ENCODE data around the gene HDAC7.
"Not testable (repeated sequence)": the region's sequence is repeated elsewhere in the genome, so short reads cannot be mapped to it uniquely, and the experiment has no call there.

The HDAC7 gene

GRCh38 chr12:47849261-47849660, 29.6 kb upstream of the HDAC7 start:
- DNase-seq (ENCODE audit: low read depth in 2 of 2) = no peak

GRCh38 chr12:47848853-47849252, 29.1 kb upstream of the HDAC7 start:
- DNase-seq (ENCODE audit: low read depth in 2 of 2) = no peak

DNA sequence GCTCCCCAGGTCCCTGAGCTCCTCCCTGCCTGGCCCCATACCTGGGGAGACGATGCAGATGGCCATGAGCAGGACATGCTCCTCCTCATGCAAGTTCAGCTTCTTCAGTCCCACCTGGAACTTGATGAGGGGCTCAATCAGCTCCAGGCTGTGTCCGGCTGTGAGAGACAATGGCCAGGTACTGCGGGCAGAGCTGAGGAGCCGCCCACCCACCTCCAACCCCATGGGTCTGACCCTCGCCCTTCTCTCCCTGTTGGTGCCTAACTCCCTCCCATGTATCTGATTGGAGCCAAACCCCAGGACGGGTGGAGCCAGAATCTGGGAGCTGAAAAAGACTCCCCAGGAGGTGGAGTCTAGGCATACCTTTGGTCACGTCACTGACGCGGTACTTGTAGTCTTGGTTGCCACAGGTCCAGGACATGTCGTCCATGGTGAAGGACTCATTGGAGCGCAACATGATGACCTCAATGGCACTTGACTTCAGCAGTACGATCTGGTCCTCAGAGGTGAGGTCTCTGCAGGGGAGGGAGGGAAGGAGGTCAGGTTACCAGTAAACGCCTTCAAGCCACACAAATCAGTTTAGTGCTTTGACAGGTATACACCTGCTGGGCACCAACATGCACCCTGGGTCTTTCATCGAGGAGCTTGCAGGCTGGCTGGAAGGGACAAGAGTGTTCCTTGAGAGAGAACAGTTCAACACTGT, 26.7 kb upstream of the HDAC7 start:
- no peak for DNase-seq (ENCODE audit: low read depth in 2 of 2)

- DNase-seq (ENCODE audit: low read depth in 2 of 2) = no peak
Observed at GRCh38 chr12:47845081-47845480, 25.4 kb upstream of the HDAC7 start.

DNA sequence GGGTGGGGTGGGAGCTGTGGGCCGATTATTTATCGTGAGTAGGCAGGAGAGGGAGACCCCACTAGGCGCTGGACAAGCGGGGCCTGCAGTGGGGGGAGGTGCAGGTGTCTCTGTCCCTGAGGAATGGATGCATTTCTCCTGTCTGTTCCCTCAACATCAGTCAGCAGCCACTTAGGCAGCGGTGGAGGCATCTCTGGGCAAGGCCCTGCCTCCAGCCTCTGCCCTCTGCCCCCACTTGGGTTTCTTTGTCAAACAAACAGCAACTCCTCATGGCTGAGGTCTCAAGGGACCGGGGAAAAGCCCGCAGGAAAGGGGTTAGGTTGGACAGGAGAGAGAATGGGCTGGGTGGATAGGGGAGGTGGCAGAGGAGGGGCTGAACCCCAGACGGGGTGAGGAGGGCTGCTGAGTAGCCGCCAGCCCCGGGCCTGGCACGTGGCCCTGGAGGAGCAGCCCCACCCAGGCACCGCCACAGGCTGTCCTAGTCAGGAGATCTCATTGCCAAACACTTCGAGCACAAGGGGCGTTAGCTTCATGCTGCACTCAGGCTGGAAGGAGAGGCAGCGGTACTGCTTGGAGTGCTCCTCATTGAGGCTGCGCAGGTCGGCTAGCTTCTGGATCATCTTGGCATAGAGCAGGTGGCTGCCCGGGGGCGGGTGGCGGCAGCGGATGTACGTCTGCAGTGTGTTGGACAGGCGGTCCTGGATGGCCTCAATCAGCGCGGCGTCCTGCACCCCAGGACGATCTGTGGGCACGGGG, 24.7 kb upstream of the HDAC7 start:
- no peak for DNase-seq (ENCODE audit: low read depth in 2 of 2)

- no peak for DNase-seq (ENCODE audit: low read depth in 2 of 2)
Observed at GRCh38 chr12:47843226-47843980, 23.7 kb upstream of the HDAC7 start.

DNA sequence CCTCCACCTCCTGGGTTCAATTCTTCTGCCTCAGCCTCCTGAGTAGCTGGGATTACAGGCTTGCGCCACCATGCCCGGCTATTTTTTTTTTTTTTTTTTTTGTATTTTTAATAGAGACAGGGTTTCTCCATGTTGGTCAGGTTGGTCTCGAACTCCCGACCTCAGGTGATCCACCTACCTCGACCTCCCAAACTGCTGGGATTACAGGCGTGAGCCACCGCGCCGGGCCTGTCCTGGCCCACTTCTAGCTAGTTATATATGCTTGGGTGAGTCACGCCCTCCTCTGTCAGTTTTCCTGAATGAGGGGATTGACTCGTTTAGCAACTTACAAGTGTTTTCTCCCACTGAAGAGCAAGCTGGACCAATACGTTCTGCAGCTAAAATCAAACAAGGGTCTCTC, 22.8 kb upstream of the HDAC7 start:
- not testable (repeated sequence) for DNase-seq (ENCODE audit: low read depth in 2 of 2)

DNA sequence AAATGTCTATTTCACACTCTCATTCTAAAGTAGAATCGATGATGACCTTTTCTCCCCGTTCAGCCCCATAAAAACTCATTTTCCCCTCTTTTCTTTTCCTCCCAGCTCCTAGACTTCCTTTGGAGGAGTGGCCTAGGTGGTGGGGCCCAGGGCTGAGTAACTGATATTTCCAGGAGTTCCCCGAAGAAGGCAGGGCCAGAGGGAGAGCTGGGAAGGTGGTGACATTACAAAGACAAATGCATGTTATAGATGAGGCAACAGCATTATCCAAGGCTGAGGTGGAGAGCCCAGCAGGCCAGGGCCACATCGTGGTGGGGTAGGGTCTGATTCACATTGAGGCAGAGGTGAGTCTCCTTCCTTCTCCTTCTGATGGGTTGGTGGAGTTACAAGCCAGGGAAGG, 22.2 kb upstream of the HDAC7 start:
- no peak for DNase-seq (ENCODE audit: low read depth in 2 of 2)

GRCh38 chr12:47841501-47841900, 21.8 kb upstream of the HDAC7 start:
- DNase-seq (ENCODE audit: low read depth in 2 of 2) = no peak

DNA sequence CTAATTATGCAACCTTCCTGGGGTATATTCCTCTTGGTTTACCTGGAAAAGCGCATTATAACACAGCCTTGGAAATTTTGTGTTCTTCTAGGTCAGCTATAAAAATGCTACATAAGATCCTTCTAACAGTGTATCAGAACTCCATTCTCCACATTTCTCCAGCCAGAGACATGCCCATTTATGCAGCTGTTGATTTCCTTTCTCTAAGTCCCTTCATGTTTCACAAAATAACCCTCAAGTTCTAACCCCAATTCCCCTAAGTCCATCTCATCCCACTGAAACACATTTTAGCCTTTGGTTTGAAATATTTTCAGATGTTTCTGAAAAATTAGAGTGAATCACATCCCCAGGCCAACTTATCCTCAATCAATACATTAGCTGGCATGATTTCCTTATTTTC, 20.9 kb upstream of the HDAC7 start:
- no peak for DNase-seq (ENCODE audit: low read depth in 2 of 2)

DNA sequence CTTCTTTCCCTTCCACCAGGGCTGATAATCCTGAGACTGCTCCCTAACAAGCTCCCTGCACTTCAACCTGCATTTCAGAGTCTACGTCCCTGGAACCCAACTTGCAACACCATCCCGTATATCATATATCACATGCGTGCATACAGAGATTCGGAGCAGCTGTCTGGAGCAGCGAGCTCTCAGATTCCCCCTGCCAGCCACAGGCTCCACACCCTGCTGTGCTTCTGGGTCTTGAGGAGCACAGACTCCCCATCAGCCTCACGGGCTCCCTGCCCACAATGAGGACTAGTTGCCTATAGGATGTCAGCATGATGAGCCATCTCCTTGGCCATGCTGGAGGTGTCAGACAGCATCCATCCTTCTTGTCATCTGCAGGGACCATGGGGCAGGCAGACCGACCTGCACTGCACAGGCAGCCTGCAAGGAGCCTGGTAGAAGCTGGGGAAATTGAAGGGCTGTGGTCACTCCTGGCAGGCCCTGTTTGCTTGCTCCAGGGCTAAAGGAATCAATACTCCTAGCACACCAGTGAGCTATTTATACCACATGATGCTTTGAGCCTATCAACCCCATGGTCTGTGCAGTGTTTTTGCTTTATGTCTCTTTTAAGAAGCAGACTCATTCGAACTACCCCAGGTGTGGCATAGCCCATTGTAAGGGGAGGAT, 19.6 kb upstream of the HDAC7 start:
- DNase-seq (ENCODE audit: low read depth in 2 of 2) = no peak

DNA sequence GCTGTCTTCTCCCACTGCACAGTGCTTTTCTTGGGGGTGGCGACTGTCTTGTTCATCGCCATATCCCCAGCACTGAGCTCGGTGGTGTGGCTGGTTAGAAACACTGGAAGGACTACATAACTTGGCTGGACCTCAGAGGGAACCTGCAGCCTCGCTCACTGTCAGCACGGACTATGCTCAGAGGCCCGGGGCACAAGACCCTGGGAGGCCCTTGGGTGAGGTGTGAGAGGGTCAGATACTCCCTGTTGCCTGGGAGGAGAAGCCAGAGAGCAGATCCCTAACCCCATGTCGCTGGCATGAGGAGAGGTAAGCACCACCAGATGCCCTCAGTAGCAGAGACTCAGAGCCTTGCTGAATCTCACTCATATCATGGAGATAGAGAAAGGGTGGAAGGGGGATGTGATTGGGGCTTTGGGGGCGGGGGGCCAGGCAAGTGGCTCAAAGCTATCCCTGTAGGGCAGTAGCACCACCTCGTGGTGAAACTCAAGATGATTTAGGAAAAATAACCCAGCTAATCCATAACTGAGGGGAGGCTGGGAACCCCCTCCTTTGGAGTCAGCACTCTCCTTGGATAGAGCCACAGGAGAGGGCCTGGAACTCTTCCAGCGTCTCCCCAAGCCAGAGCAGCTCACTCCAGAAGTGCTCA, 18.7 kb upstream of the HDAC7 start:
- no peak for DNase-seq (ENCODE audit: low read depth in 2 of 2)

GRCh38 chr12:47837190-47838171, 17.8 kb upstream of the HDAC7 start:
- peak in 1 of 2 experiments; percentile 60 for DNase-seq (ENCODE audit: low read depth in 2 of 2)

GRCh38 chr12:47835831-47836155, 16.1 kb upstream of the HDAC7 start:
- no peak for DNase-seq (ENCODE audit: low read depth in 2 of 2)

- DNase-seq (ENCODE audit: low read depth in 2 of 2) = no peak
Observed at GRCh38 chr12:47835006-47835830, 15.5 kb upstream of the HDAC7 start.

- DNase-seq (ENCODE audit: low read depth in 2 of 2) = no peak
Observed at GRCh38 chr12:47834199-47834903, 14.6 kb upstream of the HDAC7 start.

DNA sequence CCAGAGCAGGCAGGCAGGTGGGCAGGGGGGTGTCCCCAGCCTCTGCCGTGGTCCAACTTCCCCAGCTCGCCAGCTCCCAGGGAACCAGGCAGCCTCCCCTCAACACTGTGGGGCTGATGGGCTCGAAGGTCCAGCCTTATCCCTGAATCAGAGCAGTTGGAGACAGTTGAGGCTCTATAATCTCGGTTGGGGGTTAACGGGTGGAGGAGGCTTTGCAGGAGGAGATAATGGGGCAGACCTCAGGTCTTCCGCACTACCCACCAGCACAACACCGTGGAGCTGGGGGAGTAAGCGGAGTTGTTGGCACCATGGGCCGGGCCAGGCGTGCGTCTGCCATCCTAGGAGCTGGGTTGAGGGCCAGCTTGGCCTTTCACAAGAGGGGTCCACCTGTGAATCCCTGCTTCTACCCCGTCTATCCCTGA, 13.9 kb upstream of the HDAC7 start:
- no peak for DNase-seq (ENCODE audit: low read depth in 2 of 2)

GRCh38 chr12:47832263-47832933, 12.7 kb upstream of the HDAC7 start:
- DNase-seq (ENCODE audit: low read depth in 2 of 2) = peak; percentile 56 to 71
